CD14-positive monocyte (primary cell): Measurements from ENCODE around the gene SDK1. TPM values are rescaled to one million over a fixed set of nuclear protein-coding genes. Genes with fewer than 3 reads are reported as not detected.

Experiments used
- DNase-seq, 3 donors: peaks; one replicate each; pipeline ENCODE4 v3.0.0-alpha.2; 2011 to 2022
- H2AFZ ChIP-seq: 2 replicates; pipeline ENCODE4 v1.6.0; 2012; ENCODE audit warnings: mild to moderate bottlenecking, low read depth, low read length, inconsistent platforms; ENCODE audit not compliant: insufficient read depth, poor library complexity, severe bottlenecking
- H3K27ac ChIP-seq, 2 donors: 1 replicate in 1 of 2; 2 replicates in 1 of 2; pipeline ENCODE4 v1.5.1; 2012 to 2013; ENCODE audit warnings: low read length in 2 of 2, control low read depth in 1 of 2, inconsistent platforms in 1 of 2, low read depth in 1 of 2, mild to moderate bottlenecking in 1 of 2
- H3K27me3 ChIP-seq, 2 donors: one replicate each; pipeline versions ENCODE4 v1.6.0 to v1.6.1; 2011 to 2013; ENCODE audit warnings: low read length in 2 of 2; ENCODE audit not compliant: control insufficient read depth in 2 of 2, insufficient read depth in 2 of 2
- H3K36me3 ChIP-seq, 2 donors: replicated peaks in 1 of 2; 1 replicate in 1 of 2; 2 replicates in 1 of 2; pipeline versions ENCODE4 v1.5.1 to v1.6.1; 2012 to 2013; ENCODE audit warnings: low read length in 2 of 2, control low read depth in 1 of 2, inconsistent platforms in 1 of 2, mild to moderate bottlenecking in 1 of 2; ENCODE audit not compliant: insufficient read depth in 2 of 2, control insufficient read depth in 1 of 2
- H3K4me1 ChIP-seq, 2 donors: 1 replicate in 1 of 2; 2 replicates in 1 of 2; pipeline versions ENCODE4 v1.5.1 to v1.6.1; 2012 to 2013; ENCODE audit warnings: low read length in 2 of 2, control low read depth in 1 of 2, inconsistent platforms in 1 of 2, mild to moderate bottlenecking in 1 of 2, moderate library complexity in 1 of 2; ENCODE audit not compliant: insufficient read depth in 2 of 2, control insufficient read depth in 1 of 2
- H3K4me2 ChIP-seq: replicated peaks from 2 replicates; pipeline ENCODE3; 2012; ENCODE audit warnings: low read length, moderate library complexity, mild to moderate bottlenecking; ENCODE audit not compliant: poor library complexity, severe bottlenecking; ENCODE audit errors: extremely low read depth
- H3K4me3 ChIP-seq, 3 experiments: fragments of 200-600 bp in 1 of 3; sonication (generic) in 1 of 3; replicated peaks in 1 of 3; 1 replicate in 2 of 3; 2 replicates in 1 of 3; pipeline ENCODE4 v1.5.1; 2011 to 2013; ENCODE audit warnings: low read length in 3 of 3, mild to moderate bottlenecking in 3 of 3, control low read depth in 2 of 3, low read depth in 2 of 3, inconsistent platforms in 1 of 3, moderate library complexity in 1 of 3
- H3K79me2 ChIP-seq: 2 replicates; pipeline ENCODE4 v1.6.0; 2012; ENCODE audit warnings: mild to moderate bottlenecking, control low read depth, inconsistent platforms, low read length, moderate library complexity; ENCODE audit not compliant: insufficient read depth
- H3K9ac ChIP-seq: 2 replicates; pipeline ENCODE4 v1.6.0; 2017; ENCODE audit warnings: low read length, mild to moderate bottlenecking; ENCODE audit not compliant: insufficient read depth, poor library complexity, severe bottlenecking
- H3K9me3 ChIP-seq, 2 donors: replicated peaks in 1 of 2; 1 replicate in 1 of 2; 2 replicates in 1 of 2; pipeline versions ENCODE4 v1.5.1 to v1.6.1; 2012 to 2013; ENCODE audit warnings: low read length in 2 of 2, control low read depth in 1 of 2; ENCODE audit not compliant: control insufficient read depth in 1 of 2, insufficient read depth in 1 of 2
- H4K20me1 ChIP-seq: 2 replicates; pipeline ENCODE4 v1.6.0; 2012; ENCODE audit warnings: mild to moderate bottlenecking, low read length, control low read depth, moderate library complexity; ENCODE audit not compliant: insufficient read depth
- H3K27ac Mint-ChIP-seq, 7 donors: one replicate each; pipeline ENCODE4 v1.8.0; 2020; ENCODE audit warnings: mild to moderate bottlenecking in 7 of 7, mixed read lengths in 7 of 7, moderate library complexity in 6 of 7, inconsistent platforms in 2 of 7
- H3K27me3 Mint-ChIP-seq, 3 donors: one replicate each; pipeline ENCODE4 v1.8.0; 2021 to 2022; ENCODE audit warnings: low read depth in 3 of 3, mild to moderate bottlenecking in 3 of 3, mixed read lengths in 3 of 3, moderate library complexity in 3 of 3, inconsistent platforms in 1 of 3
- H3K36me3 Mint-ChIP-seq, 2 donors: one replicate each; pipeline ENCODE4 v1.8.0; 2020; ENCODE audit warnings: mixed read lengths in 2 of 2, inconsistent platforms in 1 of 2, mild to moderate bottlenecking in 1 of 2
- H3K4me1 Mint-ChIP-seq: one replicate; pipeline ENCODE4 v1.8.0; 2020; ENCODE audit warnings: mild to moderate bottlenecking, mixed read lengths
- H3K4me3 Mint-ChIP-seq, 2 donors: one replicate each; pipeline ENCODE4 v1.8.0; 2020; ENCODE audit warnings: mild to moderate bottlenecking in 2 of 2, mixed read lengths in 2 of 2, moderate library complexity in 1 of 2
- H3K9me3 Mint-ChIP-seq, 7 donors: one replicate each; pipeline ENCODE4 v1.8.0; 2020 to 2022; ENCODE audit warnings: mixed read lengths in 7 of 7, mild to moderate bottlenecking in 6 of 7, moderate library complexity in 6 of 7, inconsistent platforms in 2 of 7
- WGBS: methylation state at CpG from one replicate; pipeline ENCODE4 v1.1.5; 2013; ENCODE audit warnings: missing lambda C conversion rate; ENCODE audit not compliant: insufficient coverage; 5-methylcytosine and 5-hydroxymethylcytosine counted together
- intact Hi-C, 2 donors: fragments of 100-400 bp; cut with micrococcal nuclease; formaldehyde crosslinking; loops; one replicate each; pipeline versions ENCODE4 v1.15.0 to v1.15.1; 2023
- polyA plus RNA-seq, 3 donors: library from polyadenylated mRNA; depleted of rRNA in 1 of 3; unstranded in 2 of 3; stranded (reverse) in 1 of 3; fragments of 300-500 nt in 2 of 3; fragments of >200 nt in 1 of 3; fragmentation: Illumina TruSeq in 2 of 3; gene quantifications; 1 replicate in 2 of 3; 2 replicates in 1 of 3; pipeline ENCODE4 v1.2.3, GENCODE V29; 2012 to 2021
- TF ChIP-seq, protein P1 (sequence below): fragments of 200-600 bp; IDR thresholded peaks from one replicate; pipeline ENCODE4 v1.8.0; 2022; ENCODE audit warnings: antibody characterized with exemption, mild to moderate bottlenecking

The SDK1 gene
- polyA plus RNA-seq, 3 donors: 0.01 TPM; not detected in 2

DNA sequence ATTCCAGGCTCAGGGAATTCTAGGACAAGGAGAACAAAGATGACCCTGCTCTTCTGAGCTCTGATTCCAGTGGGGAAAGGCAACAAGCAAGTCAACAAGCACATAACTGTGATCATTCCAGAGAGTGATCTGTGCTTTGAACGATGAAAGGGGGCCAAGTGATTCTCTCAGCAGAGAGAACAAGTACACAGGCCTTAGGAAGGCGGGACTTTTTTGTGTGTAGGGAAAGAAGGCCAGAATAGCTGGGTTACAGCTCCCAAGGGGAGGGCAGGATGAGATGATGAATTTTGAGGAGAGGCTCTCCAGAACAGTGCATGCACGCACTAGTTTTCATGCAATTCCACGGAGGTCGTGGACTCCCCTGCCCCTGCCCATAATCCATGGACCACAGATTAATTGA is 565.2 kb downstream of the SDK1 start:
- Histone ChIP-seq H2AFZ (no peak overlapping the region), H3K4me1 (no peaks in the 10 kb centered on the region), H3K36me3 (no peaks in the 10 kb centered on the region), H3K4me3 (no peak overlapping the region), H4K20me1 (no peaks in the 10 kb centered on the region), H3K27me3 (no peaks in the 10 kb centered on the region), H3K27ac (no peak overlapping the region), H3K9me3 (no peaks in the 10 kb centered on the region), H3K4me2 (no peak overlapping the region), H3K9ac (no peak overlapping the region), H3K79me2 (no peaks in the 10 kb centered on the region)
- no peak for DNase-seq
- H3K4me3 Mint-ChIP-seq: no peak overlapping the region
- H3K27me3 Mint-ChIP-seq: peaks cover 0 to 5% (median 4%) of the 10 kb centered on the region in 3 donors
- peaks cover 0 to 10% (median 2%) of the 10 kb centered on the region in 7 donors for H3K9me3 Mint-ChIP-seq
- no peaks in the 10 kb centered on the region for H3K4me1 Mint-ChIP-seq
- H3K36me3 Mint-ChIP-seq: no peaks in the 10 kb centered on the region
- intact Hi-C loops: no loop called here
- TF ChIP-seq, protein P1, sequence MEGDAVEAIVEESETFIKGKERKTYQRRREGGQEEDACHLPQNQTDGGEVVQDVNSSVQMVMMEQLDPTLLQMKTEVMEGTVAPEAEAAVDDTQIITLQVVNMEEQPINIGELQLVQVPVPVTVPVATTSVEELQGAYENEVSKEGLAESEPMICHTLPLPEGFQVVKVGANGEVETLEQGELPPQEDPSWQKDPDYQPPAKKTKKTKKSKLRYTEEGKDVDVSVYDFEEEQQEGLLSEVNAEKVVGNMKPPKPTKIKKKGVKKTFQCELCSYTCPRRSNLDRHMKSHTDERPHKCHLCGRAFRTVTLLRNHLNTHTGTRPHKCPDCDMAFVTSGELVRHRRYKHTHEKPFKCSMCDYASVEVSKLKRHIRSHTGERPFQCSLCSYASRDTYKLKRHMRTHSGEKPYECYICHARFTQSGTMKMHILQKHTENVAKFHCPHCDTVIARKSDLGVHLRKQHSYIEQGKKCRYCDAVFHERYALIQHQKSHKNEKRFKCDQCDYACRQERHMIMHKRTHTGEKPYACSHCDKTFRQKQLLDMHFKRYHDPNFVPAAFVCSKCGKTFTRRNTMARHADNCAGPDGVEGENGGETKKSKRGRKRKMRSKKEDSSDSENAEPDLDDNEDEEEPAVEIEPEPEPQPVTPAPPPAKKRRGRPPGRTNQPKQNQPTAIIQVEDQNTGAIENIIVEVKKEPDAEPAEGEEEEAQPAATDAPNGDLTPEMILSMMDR: no peak
- 95% methylated on average over 5 of the region's 5 CpGs for WGBS
- no peak overlapping the region for H3K27ac Mint-ChIP-seq

DNA sequence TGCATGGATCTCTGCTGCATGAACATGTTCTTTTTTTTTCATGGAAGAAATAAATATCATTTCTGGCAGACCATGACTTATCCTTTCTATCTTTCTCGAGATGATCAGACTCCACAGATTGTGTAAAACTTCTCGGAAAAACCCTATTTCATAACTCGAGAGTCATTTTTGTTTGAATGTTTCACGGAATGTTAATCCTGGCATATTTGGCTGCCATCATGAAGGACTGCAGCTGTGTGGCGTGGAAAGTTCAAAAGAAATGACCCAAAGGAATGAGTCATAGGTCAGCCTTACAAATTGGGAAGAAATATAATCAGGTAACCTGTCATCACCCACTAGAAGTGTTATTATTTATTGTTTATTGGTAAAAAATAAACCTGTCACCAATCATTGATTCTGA is 566.8 kb downstream of the SDK1 start:
- no peak overlapping the region for H3K9ac ChIP-seq
- no peak overlapping the region for H2AFZ ChIP-seq
- H3K4me2 ChIP-seq: no peak overlapping the region
- H3K9me3 Mint-ChIP-seq: peaks cover 0 to 10% (median 2%) of the 10 kb centered on the region in 7 donors
- H3K4me1 Mint-ChIP-seq: no peaks in the 10 kb centered on the region
- no peaks in the 10 kb centered on the region for H3K36me3 Mint-ChIP-seq
- H4K20me1 ChIP-seq: no peaks in the 10 kb centered on the region
- H3K36me3 ChIP-seq: no peaks in the 10 kb centered on the region
- DNase-seq: no peak
- no peak overlapping the region for H3K27ac Mint-ChIP-seq
- no peaks in the 10 kb centered on the region for H3K4me1 ChIP-seq
- H3K4me3 ChIP-seq: no peak overlapping the region
- H3K27ac ChIP-seq: no peak overlapping the region
- H3K79me2 ChIP-seq: no peaks in the 10 kb centered on the region
- H3K27me3 ChIP-seq: no peaks in the 10 kb centered on the region
- H3K4me3 Mint-ChIP-seq: no peak overlapping the region
- peaks cover 0 to 7% (median 1%) of the 10 kb centered on the region in 3 donors for H3K27me3 Mint-ChIP-seq
- H3K9me3 ChIP-seq: no peaks in the 10 kb centered on the region
- WGBS: 95% methylated on average over 4 of the region's 5 CpGs
- intact Hi-C loops: no loop called here
- TF ChIP-seq, protein P1: no peak
